22Rv1 (cell line): Measurements from ENCODE around the gene IGF1R.

ENCODE experiments used
- H3K27ac ChIP-seq: fragments of 450-650 bp; 2 replicates; pipeline ENCODE4 v1.5.1; 2017
- CTCF ChIP-seq: fragments of 450-650 bp; IDR thresholded peaks from 2 replicates; pipeline ENCODE4 v1.5.1; 2017; ENCODE audit warnings: mild to moderate bottlenecking
- ZFX ChIP-seq: fragments of 450-650 bp; IDR thresholded peaks from 2 replicates; pipeline ENCODE4 v1.6.1; 2017; ENCODE audit warnings: antibody characterized with exemption, borderline replicate concordance

IGF1R gene

DNA sequence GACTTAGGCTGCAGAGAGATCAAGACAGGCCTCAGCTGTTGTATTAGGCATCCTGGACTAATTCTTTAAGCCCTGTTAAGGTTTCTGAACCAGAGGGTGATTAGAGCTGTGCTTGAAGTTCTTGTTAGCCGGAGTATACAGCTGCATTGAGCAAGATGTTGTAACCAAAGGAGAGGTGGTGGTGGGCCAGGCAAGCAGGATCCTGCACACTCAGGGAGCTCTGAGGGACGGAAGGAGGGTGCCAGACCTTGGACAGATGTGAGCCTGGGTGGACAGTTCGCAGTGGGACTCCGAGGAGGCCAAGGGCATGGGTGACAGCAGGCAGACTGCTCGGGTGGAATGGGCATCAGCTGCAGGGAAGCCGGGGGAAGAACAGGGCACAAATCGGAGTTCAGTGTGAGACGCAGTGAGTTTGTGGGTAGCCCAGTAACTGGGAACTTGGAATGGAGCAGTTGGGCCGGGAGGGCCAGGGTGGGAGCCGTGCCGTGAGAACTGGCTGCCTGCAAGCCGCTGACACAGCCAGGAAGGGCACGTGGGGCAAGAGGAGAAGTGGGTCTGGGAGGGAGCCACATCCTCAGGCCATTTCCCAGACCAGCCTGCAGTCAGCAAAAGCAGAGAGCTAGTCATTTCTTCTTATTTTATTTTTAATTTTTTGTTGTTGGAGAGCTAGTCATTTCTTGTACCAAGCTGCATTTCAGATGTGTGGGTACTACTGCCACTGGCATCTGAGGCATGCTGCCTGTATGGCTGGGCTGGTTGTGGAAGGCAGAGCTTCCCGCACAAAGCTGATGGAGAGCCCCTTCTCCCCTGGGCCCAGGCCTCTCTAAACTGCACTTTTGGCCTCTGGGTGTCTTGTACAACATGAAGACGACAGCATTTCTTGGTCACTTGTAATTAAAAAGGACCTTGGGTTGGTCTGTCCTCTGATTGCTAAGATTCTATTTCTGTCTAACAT lies 298.2 kb downstream of the IGF1R start:
- no peak overlapping the region for H3K27ac ChIP-seq
- TF ChIP-seq ZFX (no peak), CTCF (no peak)

DNA sequence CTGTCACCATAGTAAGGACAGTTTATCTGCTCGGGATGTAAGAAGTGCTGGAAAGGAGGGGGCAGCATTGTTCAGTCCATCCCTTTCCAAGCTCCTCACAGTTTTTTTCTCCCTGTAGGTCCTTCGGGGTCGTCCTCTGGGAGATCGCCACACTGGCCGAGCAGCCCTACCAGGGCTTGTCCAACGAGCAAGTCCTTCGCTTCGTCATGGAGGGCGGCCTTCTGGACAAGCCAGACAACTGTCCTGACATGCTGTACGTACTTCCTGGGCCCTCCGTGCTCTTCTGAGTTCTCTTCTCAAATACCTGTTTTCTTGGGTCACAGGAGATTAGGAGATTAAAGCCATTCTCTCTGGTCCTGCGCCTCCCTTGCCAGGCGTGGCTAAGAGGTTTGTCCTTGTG lies 300.1 kb downstream of the IGF1R start:
- no peak for TF ChIP-seq ZFX
- TF ChIP-seq CTCF = no peak
- H3K27ac ChIP-seq = no peak overlapping the region

DNA sequence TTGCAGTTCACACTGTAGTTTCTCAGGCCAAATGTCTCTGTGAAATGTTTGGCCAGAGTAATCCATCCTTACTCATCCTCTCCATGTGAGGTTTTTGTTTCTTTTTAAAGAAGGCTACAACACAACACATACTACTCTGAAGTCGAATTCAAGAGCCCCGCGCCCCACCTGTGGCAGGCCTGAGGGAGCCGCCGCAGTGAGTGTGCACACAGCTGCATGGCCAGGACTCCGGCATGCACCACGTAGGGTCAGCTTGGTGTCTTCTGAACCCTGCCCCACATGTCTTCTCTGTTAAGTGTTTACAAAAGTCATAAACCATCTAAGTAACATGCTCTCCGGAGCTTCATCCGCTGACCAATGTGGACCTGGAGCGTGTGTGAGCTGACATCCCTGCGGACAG lies 300.6 kb downstream of the IGF1R start:
- no peak for TF ChIP-seq ZFX
- no peak for TF ChIP-seq CTCF
- H3K27ac ChIP-seq = no peak overlapping the region

DNA sequence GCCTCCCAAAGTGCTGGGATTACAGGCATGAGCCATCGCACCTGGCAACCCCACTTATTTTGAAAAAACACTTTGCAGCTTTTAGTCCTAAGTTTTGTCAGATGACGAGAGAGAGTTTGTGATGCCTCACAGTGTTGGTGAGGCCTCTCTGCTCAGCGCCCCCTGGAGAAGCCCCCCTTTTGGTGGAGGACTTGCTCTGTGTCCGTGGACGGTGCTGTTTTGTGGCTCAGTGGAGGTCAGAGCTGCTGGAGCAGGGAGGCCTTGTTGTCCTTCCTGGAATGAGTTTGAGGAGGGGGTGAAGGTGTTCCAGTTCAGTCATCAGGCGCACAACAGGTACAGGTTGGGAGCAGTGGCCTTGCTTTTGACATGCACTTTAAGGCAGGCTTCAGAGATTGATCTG lies 301.3 kb downstream of the IGF1R start:
- TF ChIP-seq CTCF (no peak), ZFX (no peak)
- no peak overlapping the region for H3K27ac ChIP-seq

- TF ChIP-seq ZFX (no peak), CTCF (no peak)
Observed at GRCh38 chr15:98950248-98950647, 301.9 kb downstream of the IGF1R start.

DNA sequence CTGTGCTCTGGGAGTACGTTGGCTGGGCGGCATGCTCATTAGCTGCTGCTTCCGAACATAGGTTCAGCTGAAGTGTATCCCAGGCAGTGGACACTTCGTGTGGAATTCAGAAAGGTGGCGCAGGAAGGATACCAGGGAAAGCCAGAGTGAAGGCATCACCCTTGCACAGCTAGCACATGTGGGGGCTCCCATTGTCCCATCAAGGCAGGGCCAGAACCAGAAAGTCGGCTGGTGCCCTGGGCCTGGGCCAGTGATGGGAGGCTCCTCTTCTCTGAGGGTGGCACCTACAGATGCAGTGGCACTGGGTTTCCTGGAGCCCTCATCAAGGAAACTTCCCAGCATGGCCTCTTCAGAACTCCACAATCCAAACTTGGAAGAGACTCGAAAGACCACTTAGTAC lies 302.7 kb downstream of the IGF1R start:
- TF ChIP-seq CTCF (no peak), ZFX (no peak)
- H3K27ac ChIP-seq = no peak overlapping the region

More at GRCh38 chr15:98950248-98950647, 301.9 kb downstream of the IGF1R start:
- H3K27ac ChIP-seq = no peak overlapping the region

GRCh38 chr15:98951493-98952320 lies 303.4 kb downstream of the IGF1R start:
- no peak for TF ChIP-seq ZFX
- TF ChIP-seq CTCF = no peak
- H3K27ac ChIP-seq = no peak overlapping the region
